Testis (tissue), 3 donors: ENCODE results near the gene AGBL2. TPM values are rescaled to one million over a fixed set of nuclear protein-coding genes. Genes with fewer than 3 reads are reported as not detected.

Experiments used
- DNase-seq: peaks from one replicate; pipeline ENCODE4 v3.0.0-alpha.2; 2019
- H3K27ac ChIP-seq, 2 donors: fragments of 200-600 bp; sonication (generic); one replicate each; pipeline ENCODE4 v1.5.1; 2019
- H3K27me3 ChIP-seq: fragments of 200-600 bp; sonication (generic); one replicate; pipeline ENCODE4 v1.5.1; 2019
- H3K36me3 ChIP-seq: fragments of 200-600 bp; sonication (generic); one replicate; pipeline ENCODE4 v1.5.1; 2017; ENCODE audit warnings: low read depth; ENCODE audit errors: missing control alignments
- H3K4me1 ChIP-seq: fragments of 200-600 bp; sonication (generic); one replicate; pipeline ENCODE4 v1.5.1; 2019
- H3K4me3 ChIP-seq, 2 donors: fragments of 200-600 bp; sonication (generic); one replicate each; pipeline ENCODE4 v1.5.1; 2017 to 2019
- H3K9me3 ChIP-seq: fragments of 200-600 bp; sonication (generic); one replicate; pipeline ENCODE4 v1.5.1; 2017
- POLR2A ChIP-seq: fragments of 450-650 bp; IDR thresholded peaks from one replicate; pipeline ENCODE4 v1.6.1; 2017; ENCODE audit warnings: antibody characterized with exemption, mild to moderate bottlenecking, moderate library complexity
- WGBS, 2 donors: methylation state at CpG; one replicate each; pipeline ENCODE4 v1.1.5; 2018; 5-methylcytosine and 5-hydroxymethylcytosine counted together
- intact Hi-C: fragments of 100-400 bp; cut with DNase I; formaldehyde crosslinking; loops from one replicate; pipeline ENCODE4 v1.15.1; 2023; ENCODE audit warnings: low total_unique reads
- polyA plus RNA-seq: library from polyadenylated mRNA; stranded (reverse); fragments of 350-450 nt; fragmentation: Illumina TruSeq; extraction: RNeasy Lipid Tissue Mini Kit (QIAGEN cat#74804); gene quantifications from one replicate; pipeline ENCODE4 v1.2.3, GENCODE V29; 2014; ENCODE audit warnings: low read depth, low replicate concordance; ENCODE audit not compliant: insufficient read depth
- total RNA-seq, 2 donors: library from RNA; depleted of rRNA; stranded (reverse); fragments of >200 nt; gene quantifications; one replicate each; pipeline ENCODE4 v1.2.3, GENCODE V29; 2016
- TF ChIP-seq, protein P1 (sequence below), 3 experiments: fragments of 450-650 bp in 2 of 3; fragments of 200-600 bp in 1 of 3; sonication (generic) in 1 of 3; IDR thresholded peaks; one replicate each; pipeline ENCODE4 v1.5.1; 2016 to 2019; ENCODE audit warnings: antibody characterized with exemption in 3 of 3, mild to moderate bottlenecking in 2 of 3, moderate library complexity in 1 of 3

AGBL2 gene
- total and polyA plus RNA-seq, 3 donors from 2014 or later: 25.8 to 65.2 (median 40.6) TPM

DNA sequence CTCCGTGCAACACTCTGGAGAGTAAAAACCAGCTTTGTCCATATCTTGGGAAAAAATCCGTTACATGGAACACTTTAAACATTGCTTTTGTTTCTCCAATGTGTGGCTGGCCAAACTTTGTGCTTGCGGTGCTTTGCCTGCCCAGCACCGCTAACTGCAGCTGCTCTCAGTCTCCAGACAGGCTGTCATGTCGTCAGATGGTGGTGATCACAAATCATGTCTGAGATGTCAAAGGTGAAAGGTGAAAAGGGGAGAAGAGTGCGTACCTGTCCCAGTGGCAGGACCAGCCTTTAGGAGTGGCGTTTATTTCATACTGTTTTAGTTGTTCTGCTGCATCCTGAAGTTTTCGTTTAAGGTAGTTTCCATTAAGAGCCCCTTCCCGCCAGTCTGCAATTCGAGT, 17.1 kb upstream of the AGBL2 start:
- no peak for DNase-seq
- WGBS, 2 donors: 84 to 86% methylated on average over 10 of the region's 10 CpGs
- TF ChIP-seq, protein P1, sequence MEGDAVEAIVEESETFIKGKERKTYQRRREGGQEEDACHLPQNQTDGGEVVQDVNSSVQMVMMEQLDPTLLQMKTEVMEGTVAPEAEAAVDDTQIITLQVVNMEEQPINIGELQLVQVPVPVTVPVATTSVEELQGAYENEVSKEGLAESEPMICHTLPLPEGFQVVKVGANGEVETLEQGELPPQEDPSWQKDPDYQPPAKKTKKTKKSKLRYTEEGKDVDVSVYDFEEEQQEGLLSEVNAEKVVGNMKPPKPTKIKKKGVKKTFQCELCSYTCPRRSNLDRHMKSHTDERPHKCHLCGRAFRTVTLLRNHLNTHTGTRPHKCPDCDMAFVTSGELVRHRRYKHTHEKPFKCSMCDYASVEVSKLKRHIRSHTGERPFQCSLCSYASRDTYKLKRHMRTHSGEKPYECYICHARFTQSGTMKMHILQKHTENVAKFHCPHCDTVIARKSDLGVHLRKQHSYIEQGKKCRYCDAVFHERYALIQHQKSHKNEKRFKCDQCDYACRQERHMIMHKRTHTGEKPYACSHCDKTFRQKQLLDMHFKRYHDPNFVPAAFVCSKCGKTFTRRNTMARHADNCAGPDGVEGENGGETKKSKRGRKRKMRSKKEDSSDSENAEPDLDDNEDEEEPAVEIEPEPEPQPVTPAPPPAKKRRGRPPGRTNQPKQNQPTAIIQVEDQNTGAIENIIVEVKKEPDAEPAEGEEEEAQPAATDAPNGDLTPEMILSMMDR (IDR thresholded peaks at IDR 0.05): no peak
- TF ChIP-seq POLR2A: no peak
- H3K4me1 ChIP-seq: no peaks in the 10 kb centered on the region
- H3K27ac ChIP-seq: no peak overlapping the region
- no peaks in the 10 kb centered on the region for H3K36me3 ChIP-seq
- intact Hi-C loops: no loop called here
- H3K27me3 ChIP-seq: no peaks in the 10 kb centered on the region
- no peaks in the 10 kb centered on the region for H3K9me3 ChIP-seq
- H3K4me3 ChIP-seq: no peak overlapping the region

DNA sequence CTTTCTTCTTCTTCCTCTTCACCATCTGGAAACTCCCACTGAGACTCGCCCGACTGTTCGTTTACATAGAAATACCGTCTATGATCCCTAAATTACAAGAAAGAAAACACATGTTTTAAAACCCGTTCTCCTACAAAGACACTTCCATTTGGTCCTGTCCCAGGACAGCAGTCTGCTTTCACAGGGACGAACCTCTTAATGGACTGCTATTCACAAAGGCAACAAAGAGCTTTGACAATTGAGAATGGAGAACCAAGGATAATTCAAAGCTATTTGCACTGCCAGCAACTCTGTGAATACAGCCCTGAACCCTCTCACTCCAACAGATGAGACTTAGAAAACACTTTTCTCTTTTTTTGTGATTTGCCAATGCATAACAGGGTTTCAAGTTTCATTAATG, 16.3 kb upstream of the AGBL2 start:
- WGBS, 2 donors: 74 to 80% methylated on average over 6 of the region's 6 CpGs
- intact Hi-C loops: no loop called here
- DNase-seq: no peak
- TF ChIP-seq, protein P1 (IDR thresholded peaks at IDR 0.05): no peak
- no peak for TF ChIP-seq POLR2A
- H3K36me3 ChIP-seq: no peaks in the 10 kb centered on the region
- no peaks in the 10 kb centered on the region for H3K4me1 ChIP-seq
- H3K4me3 ChIP-seq: no peak overlapping the region
- no peak overlapping the region for H3K27ac ChIP-seq
- no peaks in the 10 kb centered on the region for H3K9me3 ChIP-seq
- no peaks in the 10 kb centered on the region for H3K27me3 ChIP-seq

DNA sequence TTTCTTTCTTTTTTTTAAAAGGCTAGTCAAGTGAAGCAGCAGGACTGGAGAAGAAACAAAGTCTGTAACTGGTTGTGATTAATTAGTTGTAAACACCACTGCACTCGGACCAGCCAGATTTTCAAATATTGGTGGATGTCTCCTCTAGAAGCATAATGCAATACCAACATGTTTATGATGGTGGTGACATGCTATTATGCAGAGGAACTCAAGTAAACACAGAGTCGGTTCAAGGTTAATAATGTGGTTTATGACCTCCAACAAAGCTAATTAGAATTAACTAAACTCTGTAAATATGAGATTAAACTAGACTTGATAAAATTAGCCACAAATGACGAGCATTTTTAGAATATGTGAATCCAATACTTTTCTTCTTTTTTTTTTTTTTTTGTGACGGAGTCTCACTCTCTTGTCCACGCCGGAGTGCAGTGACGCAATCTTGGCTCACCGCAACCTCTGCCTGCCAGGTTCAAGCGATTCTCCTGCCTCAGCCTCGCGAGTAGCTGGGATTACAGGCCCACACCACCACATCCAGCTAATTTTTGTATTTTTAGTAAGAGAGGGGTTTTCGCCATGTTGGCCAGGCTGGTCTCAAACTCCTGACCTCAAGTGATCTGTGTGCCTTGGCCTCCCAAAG, 11.8 kb upstream of the AGBL2 start:
- intact Hi-C loops: no loop called here
- TF ChIP-seq POLR2A: no peak
- TF ChIP-seq, protein P1 (IDR thresholded peaks at IDR 0.05): no peak
- H3K27me3 ChIP-seq: no peaks in the 10 kb centered on the region
- WGBS, 2 donors: 89 to 92% methylated on average over 12 of the region's 12 CpGs
- H3K4me3 ChIP-seq: no peak overlapping the region
- no peaks in the 10 kb centered on the region for H3K36me3 ChIP-seq
- no peak for DNase-seq
- no peaks in the 10 kb centered on the region for H3K4me1 ChIP-seq
- H3K27ac ChIP-seq: no peak overlapping the region
- no peaks in the 10 kb centered on the region for H3K9me3 ChIP-seq

DNA sequence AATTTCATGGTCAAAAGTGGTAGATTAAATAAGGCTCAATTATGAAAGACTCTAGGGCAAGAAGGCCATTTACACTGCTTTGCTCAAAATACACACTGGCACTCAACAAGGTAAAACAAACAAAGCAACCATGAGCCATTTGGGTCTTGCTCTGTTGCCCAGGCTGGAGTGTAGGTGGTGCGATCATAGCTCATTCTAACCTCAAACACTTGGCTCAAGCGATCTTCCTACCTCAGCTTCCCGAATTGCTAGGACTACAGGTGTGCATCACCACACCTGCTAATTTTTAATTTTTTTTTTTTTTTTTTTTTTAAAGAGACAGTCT, 10.9 kb upstream of the AGBL2 start:
- H3K9me3 ChIP-seq: no peaks in the 10 kb centered on the region
- no peak overlapping the region for H3K4me3 ChIP-seq
- DNase-seq: no peak
- H3K27ac ChIP-seq: no peak overlapping the region
- no peaks in the 10 kb centered on the region for H3K4me1 ChIP-seq
- H3K36me3 ChIP-seq: no peaks in the 10 kb centered on the region
- H3K27me3 ChIP-seq: no peaks in the 10 kb centered on the region
- TF ChIP-seq, protein P1 (IDR thresholded peaks at IDR 0.05): no peak
- TF ChIP-seq POLR2A: no peak
- intact Hi-C loops: no loop called here
- WGBS, 2 donors: 90 to 93% methylated on average over 3 of the region's 3 CpGs

DNA sequence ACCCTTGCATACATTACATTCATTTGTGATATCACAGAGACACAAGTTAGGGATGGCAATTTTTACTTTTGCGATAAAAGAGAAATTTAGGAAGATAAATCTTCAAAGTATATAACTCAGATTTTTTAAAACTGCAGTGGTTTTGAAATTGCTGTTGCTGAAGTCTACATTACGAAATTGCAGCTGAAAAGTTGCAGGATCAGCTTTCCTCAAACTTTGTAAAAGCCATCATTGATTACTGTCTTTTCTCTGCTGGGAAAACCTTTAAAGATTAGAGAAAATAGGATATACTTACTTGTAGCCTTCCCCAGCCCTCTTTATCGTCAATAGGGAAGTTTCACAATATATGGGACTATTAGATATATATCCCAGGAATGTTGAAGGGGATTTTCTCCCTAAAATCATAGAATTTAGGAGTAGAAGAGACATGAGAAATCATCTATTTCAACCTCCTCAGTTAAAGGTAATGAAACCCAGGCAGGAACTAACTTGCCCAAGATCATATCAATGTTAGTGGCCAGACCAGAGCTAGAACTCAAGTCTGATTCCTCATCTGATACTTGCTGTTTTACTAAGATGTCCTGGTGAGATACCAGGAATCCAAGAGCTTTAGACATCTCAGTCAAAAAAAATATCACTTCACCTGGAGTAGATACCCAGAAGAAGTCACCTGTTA, 10.4 kb upstream of the AGBL2 start:
- intact Hi-C loops: no loop called here
- 92 to 94% methylated on average over 3 of the region's 3 CpGs for WGBS, 2 donors

More for the DNA sequence above, 10.4 kb upstream of the AGBL2 start:
- Histone ChIP-seq H3K36me3 (no peaks in the 10 kb centered on the region), H3K27me3 (no peaks in the 10 kb centered on the region), H3K4me1 (no peaks in the 10 kb centered on the region), H3K27ac (no peak overlapping the region), H3K9me3 (no peaks in the 10 kb centered on the region), H3K4me3 (no peak overlapping the region)
- DNase-seq: no peak
- TF ChIP-seq, protein P1 (IDR thresholded peaks at IDR 0.05): no peak
- no peak for TF ChIP-seq POLR2A
